A549 (cell line): ENCODE data around the gene DIO1.

ENCODE experiments used
- CTCF ChIP-seq: fragments of >200 bp; sonication (Bioruptor Twin); formaldehyde crosslinking; IDR thresholded peaks from 3 replicates; pipeline ENCODE4 v1.5.1; 2016
- E2F6 ChIP-seq: IDR thresholded peaks from 2 replicates; pipeline ENCODE4 v1.6.1; 2012; ENCODE audit warnings: low read depth, borderline replicate concordance
- EP300 ChIP-seq, 2 experiments: fragments of >200 bp; sonication (Bioruptor Twin); formaldehyde crosslinking; IDR thresholded peaks; 2 replicates in 1 of 2; 3 replicates in 1 of 2; pipeline ENCODE4 v1.6.1; 2016 to 2017
- FOXS1 ChIP-seq: fragments of 250-450 bp; sonication (Bioruptor Pico); IDR thresholded peaks from 2 replicates; pipeline ENCODE4 v1.5.0; 2020; ENCODE audit warnings: mild to moderate bottlenecking, moderate library complexity
- HOXA7 ChIP-seq: fragments of 250-450 bp; sonication (Bioruptor Pico); IDR thresholded peaks from 2 replicates; pipeline ENCODE4 v1.5.0; 2020; ENCODE audit warnings: mild to moderate bottlenecking, moderate library complexity
- PHF8 ChIP-seq: fragments of 200-600 bp; sonication (generic); IDR thresholded peaks from 2 replicates; pipeline ENCODE4 v1.6.1; 2016; ENCODE audit warnings: low read depth, mild to moderate bottlenecking, antibody characterized with exemption, moderate library complexity, borderline replicate concordance
- POLR2A ChIP-seq: IDR thresholded peaks from 2 replicates; pipeline ENCODE4 v1.6.1; 2012; ENCODE audit warnings: mild to moderate bottlenecking, low read length
- POLR2AphosphoS2 ChIP-seq: conservative IDR thresholded peaks from 2 replicates; pipeline ENCODE4 v1.6.1; 2012; ENCODE audit warnings: low read length, improper control_type of control experiment, inconsistent platforms
- RAD21 ChIP-seq, 2 experiments: fragments of >200 bp in 1 of 2; sonication (Bioruptor Twin) in 1 of 2; formaldehyde crosslinking in 1 of 2; IDR thresholded peaks in 1 of 2; conservative IDR thresholded peaks in 1 of 2; 2 replicates in 1 of 2; 3 replicates in 1 of 2; pipeline ENCODE4 v1.6.1; 2012 to 2018; ENCODE audit warnings: inconsistent platforms in 1 of 2
- RFX5 ChIP-seq: fragments of 450-650 bp; IDR thresholded peaks from 2 replicates; pipeline ENCODE4 v1.7.1; 2014; ENCODE audit warnings: antibody characterized with exemption, mild to moderate bottlenecking, moderate library complexity
- SMC3 ChIP-seq: fragments of >200 bp; sonication (Bioruptor Twin); formaldehyde crosslinking; IDR thresholded peaks from 3 replicates; pipeline ENCODE4 v1.6.1; 2018; ENCODE audit warnings: inconsistent platforms
- SREBF2 ChIP-seq: fragments of 450-650 bp; IDR thresholded peaks from 2 replicates; pipeline ENCODE4 v1.6.1; 2014; ENCODE audit warnings: mild to moderate bottlenecking, moderate library complexity
- TF ChIP-seq, protein P1 (sequence below): fragments of 150-350 bp; IDR thresholded peaks from 2 replicates; pipeline ENCODE4 v1.6.1; 2014; ENCODE audit warnings: low read depth, mild to moderate bottlenecking, low read length

DNA sequence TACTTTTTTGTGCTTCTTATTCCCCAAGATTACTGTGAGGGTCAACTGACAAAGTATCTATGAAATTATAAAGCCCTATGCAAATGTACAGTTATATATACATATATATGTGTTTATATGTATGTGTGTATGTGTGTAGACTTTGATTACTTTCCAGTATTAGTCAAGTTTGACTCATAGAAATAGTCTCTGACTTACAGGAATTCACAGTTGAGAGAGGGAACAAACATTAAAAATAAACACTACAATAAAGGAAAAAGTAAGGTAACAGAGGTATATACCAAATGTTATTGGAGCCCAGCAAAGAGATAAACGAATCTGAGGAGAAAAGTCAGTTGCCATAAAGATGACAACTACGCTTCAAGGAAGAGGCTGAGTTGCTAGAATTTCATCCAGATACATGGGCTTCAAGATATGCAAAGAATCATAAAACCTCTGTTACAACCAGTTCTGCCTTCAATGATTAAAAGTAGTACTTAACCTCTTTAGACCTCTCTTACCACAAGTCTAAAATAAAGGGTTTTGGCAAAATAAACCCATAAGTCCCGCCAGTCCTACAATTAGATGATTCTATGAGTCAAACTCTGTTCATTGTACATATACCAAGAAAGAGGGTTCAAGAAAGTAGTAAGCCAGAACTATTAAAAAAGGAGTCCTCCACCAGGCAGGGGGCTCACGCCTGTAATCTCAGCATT is 44.3 kb downstream of the DIO1 start:
- no peak for TF ChIP-seq CTCF
- no peak for TF ChIP-seq SREBF2
- TF ChIP-seq FOXS1 (CRISPR knock-in tag): no peak
- no peak for TF ChIP-seq RAD21 (conservative IDR thresholded peaks at IDR 0.05 in 1 of 2, IDR thresholded peaks at IDR 0.05 in 1 of 2)
- TF ChIP-seq SMC3: no peak
- no peak for TF ChIP-seq RFX5
- TF ChIP-seq PHF8: no peak
- TF ChIP-seq HOXA7 (CRISPR knock-in tag): no peak
- TF ChIP-seq POLR2AphosphoS2: no peak
- no peak for TF ChIP-seq E2F6
- TF ChIP-seq EP300 (IDR thresholded peaks at IDR 0.05): no peak
- TF ChIP-seq POLR2A: no peak
- TF ChIP-seq, protein P1, sequence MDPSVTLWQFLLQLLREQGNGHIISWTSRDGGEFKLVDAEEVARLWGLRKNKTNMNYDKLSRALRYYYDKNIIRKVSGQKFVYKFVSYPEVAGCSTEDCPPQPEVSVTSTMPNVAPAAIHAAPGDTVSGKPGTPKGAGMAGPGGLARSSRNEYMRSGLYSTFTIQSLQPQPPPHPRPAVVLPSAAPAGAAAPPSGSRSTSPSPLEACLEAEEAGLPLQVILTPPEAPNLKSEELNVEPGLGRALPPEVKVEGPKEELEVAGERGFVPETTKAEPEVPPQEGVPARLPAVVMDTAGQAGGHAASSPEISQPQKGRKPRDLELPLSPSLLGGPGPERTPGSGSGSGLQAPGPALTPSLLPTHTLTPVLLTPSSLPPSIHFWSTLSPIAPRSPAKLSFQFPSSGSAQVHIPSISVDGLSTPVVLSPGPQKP: no peak
